BLaER1 (cell line): ENCODE measurements around the gene C19orf73.
"Not testable (repeated sequence)": the region's sequence is repeated elsewhere in the genome, so short reads cannot be mapped to it uniquely, and the experiment has no call there.

Experiments
- H3K27ac ChIP-seq: shearing (Covaris generic); formaldehyde crosslinking; 2 replicates; pipeline ENCODE4 v1.8.1; 2022
- H3K27me3 ChIP-seq: shearing (Covaris generic); formaldehyde crosslinking; 2 replicates; pipeline ENCODE4 v1.8.1; 2022
- H3K36me3 ChIP-seq: shearing (Covaris generic); formaldehyde crosslinking; 2 replicates; pipeline ENCODE4 v1.8.1; 2022
- H3K4me1 ChIP-seq: shearing (Covaris generic); formaldehyde crosslinking; 2 replicates; pipeline ENCODE4 v1.8.1; 2022
- H3K4me2 ChIP-seq: shearing (Covaris generic); formaldehyde crosslinking; 2 replicates; pipeline ENCODE4 v1.8.1; 2022
- H3K4me3 ChIP-seq: shearing (Covaris generic); formaldehyde crosslinking; 2 replicates; pipeline ENCODE4 v1.8.1; 2022
- H3K9ac ChIP-seq: shearing (Covaris generic); formaldehyde crosslinking; 2 replicates; pipeline ENCODE4 v1.8.1; 2022
- H3K9me3 ChIP-seq: shearing (Covaris generic); formaldehyde crosslinking; 2 replicates; pipeline ENCODE4 v1.8.1; 2022
- H4K20me1 ChIP-seq: shearing (Covaris generic); formaldehyde crosslinking; 2 replicates; pipeline ENCODE4 v1.8.1; 2022
- Cebpa-rat ChIP-seq: shearing (Covaris generic); IDR thresholded peaks from 2 replicates; pipeline ENCODE4 v1.8.1; 2022

The C19orf73 gene

GRCh38 chr19:49091391-49092038, 27.4 kb downstream of the C19orf73 start:
- H3K4me3 ChIP-seq: no peak overlapping the region
- H3K27ac ChIP-seq: no peak overlapping the region
- peaks cover 100% of the 10 kb centered on the region for H3K36me3 ChIP-seq
- TF ChIP-seq Cebpa-rat: no peak
- no peaks in the 10 kb centered on the region for H3K9me3 ChIP-seq
- H3K9ac ChIP-seq: no peak overlapping the region
- H3K4me1 ChIP-seq: peaks cover 33% of the 10 kb centered on the region
- no peaks in the 10 kb centered on the region for H3K27me3 ChIP-seq
- no peak overlapping the region for H3K4me2 ChIP-seq
- H4K20me1 ChIP-seq: peaks cover 100% of the 10 kb centered on the region

- Histone ChIP-seq H3K27ac (peak overlapping the region; percentile 97), H4K20me1 (peaks cover 59% of the 10 kb centered on the region), H3K4me3 (peak overlapping the region; percentile 97), H3K27me3 (no peaks in the 10 kb centered on the region), H3K4me2 (peak overlapping the region; percentile 100), H3K36me3 (peaks cover 52% of the 10 kb centered on the region), H3K4me1 (peaks cover 36% of the 10 kb centered on the region), H3K9ac (peak overlapping the region; percentile 98), H3K9me3 (no peaks in the 10 kb centered on the region)
- no peak for TF ChIP-seq Cebpa-rat
Observed at GRCh38 chr19:49086296-49086695, 32.6 kb downstream of the C19orf73 start.

- H3K9me3 ChIP-seq: no peaks in the 10 kb centered on the region
- TF ChIP-seq Cebpa-rat: no peak
- peak overlapping the region; percentile 97 for H3K27ac ChIP-seq
- peak overlapping the region; percentile 98 for H3K9ac ChIP-seq
- H3K4me1 ChIP-seq: peaks cover 36% of the 10 kb centered on the region
- H4K20me1 ChIP-seq: peaks cover 55% of the 10 kb centered on the region
- no peaks in the 10 kb centered on the region for H3K27me3 ChIP-seq
- H3K4me3 ChIP-seq: peak overlapping the region; percentile 97
- peaks cover 47% of the 10 kb centered on the region for H3K36me3 ChIP-seq
- peak overlapping the region; percentile 100 for H3K4me2 ChIP-seq
Observed at GRCh38 chr19:49085868-49086232, 33.1 kb downstream of the C19orf73 start.

- Histone ChIP-seq H3K36me3 (peaks cover 41% of the 10 kb centered on the region), H3K9ac (peak within 1 kb of the TSS; percentile 98), H3K27me3 (no peaks in the 10 kb centered on the region), H3K4me1 (peaks cover 36% of the 10 kb centered on the region), H3K9me3 (no peaks in the 10 kb centered on the region), H4K20me1 (peaks cover 49% of the 10 kb centered on the region), H3K4me3 (peak within 1 kb of the TSS; percentile 97), H3K4me2 (peak within 1 kb of the TSS; percentile 100), H3K27ac (peak within 1 kb of the TSS; percentile 97)
- no peak for TF ChIP-seq Cebpa-rat
Observed at GRCh38 chr19:49085020-49085867, 33.7 kb downstream of the C19orf73 start, which contains the start of gene SNRNP70. SNRNP70 (plus strand) TSS chr19:49085451; CDS start chr19:49086415, 964 bp downstream.

- H3K36me3 ChIP-seq: peaks cover 33% of the 10 kb centered on the region
- no peak for TF ChIP-seq Cebpa-rat
Observed at GRCh38 chr19:49084206-49085019, 34.5 kb downstream of the C19orf73 start.

GRCh38 chr19:49081273-49081672, 37.7 kb downstream of the C19orf73 start:
- no peaks in the 10 kb centered on the region for H3K9me3 ChIP-seq
- no peak overlapping the region for H3K4me2 ChIP-seq
- TF ChIP-seq Cebpa-rat: no peak
- H3K4me3 ChIP-seq: no peak overlapping the region
- peaks cover 8% of the 10 kb centered on the region for H3K4me1 ChIP-seq
- no peak overlapping the region for H3K9ac ChIP-seq
- no peaks in the 10 kb centered on the region for H3K27me3 ChIP-seq
- H4K20me1 ChIP-seq: peaks cover 9% of the 10 kb centered on the region
- no peak overlapping the region for H3K27ac ChIP-seq
- H3K36me3 ChIP-seq: peaks cover 1% of the 10 kb centered on the region; the same call in 1 of the 2 replicates

More at GRCh38 chr19:49084206-49085019, 34.5 kb downstream of the C19orf73 start:
- no peaks in the 10 kb centered on the region for H3K27me3 ChIP-seq
- peaks cover 36% of the 10 kb centered on the region for H3K4me1 ChIP-seq
- peak overlapping the region; percentile 97 for H3K27ac ChIP-seq
- peak overlapping the region; percentile 41; the same call in 1 of the 2 replicates for H3K9ac ChIP-seq
- peak overlapping the region; percentile 69 for H3K4me2 ChIP-seq
- H3K4me3 ChIP-seq: peak overlapping the region; percentile 97
- no peaks in the 10 kb centered on the region for H3K9me3 ChIP-seq
- H4K20me1 ChIP-seq: peaks cover 40% of the 10 kb centered on the region

- H3K27me3 ChIP-seq: no peaks in the 10 kb centered on the region
- peaks cover under 1% of the 10 kb centered on the region; the same call in 1 of the 2 replicates for H4K20me1 ChIP-seq
- no peak overlapping the region for H3K4me2 ChIP-seq
- no peaks in the 10 kb centered on the region for H3K9me3 ChIP-seq
- TF ChIP-seq Cebpa-rat: no peak
- H3K27ac ChIP-seq: no peak overlapping the region
- H3K4me3 ChIP-seq: no peak overlapping the region
- no peak overlapping the region for H3K9ac ChIP-seq
- H3K4me1 ChIP-seq: peaks cover 6% of the 10 kb centered on the region
- no peaks in the 10 kb centered on the region for H3K36me3 ChIP-seq
Observed at GRCh38 chr19:49080392-49080791, 38.6 kb downstream of the C19orf73 start.

- not testable (repeated sequence) for H3K27me3 ChIP-seq, H3K4me2 ChIP-seq, H3K36me3 ChIP-seq, H4K20me1 ChIP-seq, H3K4me1 ChIP-seq, H3K9ac ChIP-seq, H3K4me3 ChIP-seq, H3K27ac ChIP-seq, H3K9me3 ChIP-seq
Observed at GRCh38 chr19:49074869-49075268, 44.1 kb downstream of the C19orf73 start.
